Esophagus muscularis mucosa (tissue), 4 donors: Measurements from ENCODE around the gene QKI. TPM values are rescaled to one million over a fixed set of nuclear protein-coding genes. Genes with fewer than 3 reads are reported as not detected.

Experiments
- DNase-seq: peaks from one replicate; pipeline ENCODE4 v3.0.0-alpha.2; 2017; ENCODE audit errors: extremely low spot score
- H3K27ac ChIP-seq, 4 donors: fragments of 200-600 bp; sonication (generic); replicated peaks in 1 of 4; 1 replicate in 3 of 4; 2 replicates in 1 of 4; pipeline ENCODE4 v1.5.1; 2016 to 2019; ENCODE audit warnings: mild to moderate bottlenecking in 1 of 4
- H3K27me3 ChIP-seq, 4 donors: fragments of 200-600 bp; sonication (generic); one replicate each; pipeline versions ENCODE4 v1.5.1 to v1.6.0; 2016 to 2019
- H3K36me3 ChIP-seq, 4 donors: fragments of 200-600 bp; sonication (generic); one replicate each; pipeline ENCODE4 v1.5.1; 2016 to 2019
- H3K4me1 ChIP-seq, 4 donors: fragments of 200-600 bp; sonication (generic); one replicate each; pipeline ENCODE4 v1.5.1; 2016 to 2019
- H3K4me3 ChIP-seq, 4 donors: fragments of 200-600 bp; sonication (generic); 1 replicate in 2 of 4; 2 replicates in 2 of 4; pipeline ENCODE4 v1.5.1; 2016 to 2019; ENCODE audit warnings: mild to moderate bottlenecking in 4 of 4, moderate library complexity in 1 of 4
- H3K9me3 ChIP-seq, 4 donors: fragments of 200-600 bp; sonication (generic); 1 replicate in 3 of 4; 2 replicates in 1 of 4; pipeline ENCODE4 v1.5.1; 2016 to 2019
- EP300 ChIP-seq: sonication (generic); formaldehyde crosslinking; IDR thresholded peaks from one replicate; pipeline ENCODE4 v1.6.1; 2017; ENCODE audit warnings: antibody characterized with exemption
- POLR2A ChIP-seq: fragments of 450-650 bp; IDR thresholded peaks from one replicate; pipeline ENCODE4 v1.6.1; 2017; ENCODE audit warnings: antibody characterized with exemption, moderate library complexity, mild to moderate bottlenecking, low read depth
- POLR2AphosphoS5 ChIP-seq, 2 donors: sonication (generic); formaldehyde crosslinking; IDR thresholded peaks; one replicate each; pipeline ENCODE4 v1.6.1; 2017; ENCODE audit warnings: antibody characterized with exemption in 2 of 2
- WGBS: methylation state at CpG from one replicate; pipeline ENCODE4 v1.1.5; 2018; 5-methylcytosine and 5-hydroxymethylcytosine counted together
- intact Hi-C: fragments of 100-400 bp; cut with DNase I; formaldehyde crosslinking; loops from one replicate; pipeline ENCODE4 v1.15.1; 2023
- total RNA-seq, 4 donors: library from RNA; depleted of rRNA; stranded (reverse); fragments of >200 nt; gene quantifications; one replicate each; pipeline versions ENCODE4 v1.1.0 to v1.2.1, GENCODE V29; 2016
- TF ChIP-seq, protein P1 (sequence below), 3 experiments: fragments of 200-600 bp in 2 of 3; fragments of 450-650 bp in 1 of 3; sonication (generic) in 2 of 3; IDR thresholded peaks; one replicate each; pipeline ENCODE4 v1.5.1; 2017 to 2019; ENCODE audit warnings: antibody characterized with exemption in 3 of 3, mild to moderate bottlenecking in 2 of 3, moderate library complexity in 1 of 3

The QKI gene
- total RNA-seq, 4 donors from 2014 or later: 176 to 290 (median 237) TPM

- Histone ChIP-seq H3K27ac (no peak overlapping the region), H3K4me3 (no peak overlapping the region), H3K4me1 (no peaks in the 10 kb centered on the region), H3K27me3 (no peaks in the 10 kb centered on the region), H3K9me3 (no peaks in the 10 kb centered on the region), H3K36me3 (no peaks in the 10 kb centered on the region)
- WGBS: 79% methylated on average over 4 of the region's 4 CpGs
- DNase-seq: no peak
- TF ChIP-seq POLR2A (no peak), POLR2AphosphoS5 (IDR thresholded peaks at IDR 0.05) (no peak), EP300 (no peak)
- TF ChIP-seq, protein P1, sequence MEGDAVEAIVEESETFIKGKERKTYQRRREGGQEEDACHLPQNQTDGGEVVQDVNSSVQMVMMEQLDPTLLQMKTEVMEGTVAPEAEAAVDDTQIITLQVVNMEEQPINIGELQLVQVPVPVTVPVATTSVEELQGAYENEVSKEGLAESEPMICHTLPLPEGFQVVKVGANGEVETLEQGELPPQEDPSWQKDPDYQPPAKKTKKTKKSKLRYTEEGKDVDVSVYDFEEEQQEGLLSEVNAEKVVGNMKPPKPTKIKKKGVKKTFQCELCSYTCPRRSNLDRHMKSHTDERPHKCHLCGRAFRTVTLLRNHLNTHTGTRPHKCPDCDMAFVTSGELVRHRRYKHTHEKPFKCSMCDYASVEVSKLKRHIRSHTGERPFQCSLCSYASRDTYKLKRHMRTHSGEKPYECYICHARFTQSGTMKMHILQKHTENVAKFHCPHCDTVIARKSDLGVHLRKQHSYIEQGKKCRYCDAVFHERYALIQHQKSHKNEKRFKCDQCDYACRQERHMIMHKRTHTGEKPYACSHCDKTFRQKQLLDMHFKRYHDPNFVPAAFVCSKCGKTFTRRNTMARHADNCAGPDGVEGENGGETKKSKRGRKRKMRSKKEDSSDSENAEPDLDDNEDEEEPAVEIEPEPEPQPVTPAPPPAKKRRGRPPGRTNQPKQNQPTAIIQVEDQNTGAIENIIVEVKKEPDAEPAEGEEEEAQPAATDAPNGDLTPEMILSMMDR (IDR thresholded peaks at IDR 0.05): no peak
- intact Hi-C loops: no loop called here
These were observed 191.0 kb downstream of the QKI start for GRCh38 chr6:163605385-163606097.

- 93% methylated on average over 10 of the region's 10 CpGs for WGBS
These were observed 193.3 kb downstream of the QKI start for GRCh38 chr6:163607792-163608191.

DNA sequence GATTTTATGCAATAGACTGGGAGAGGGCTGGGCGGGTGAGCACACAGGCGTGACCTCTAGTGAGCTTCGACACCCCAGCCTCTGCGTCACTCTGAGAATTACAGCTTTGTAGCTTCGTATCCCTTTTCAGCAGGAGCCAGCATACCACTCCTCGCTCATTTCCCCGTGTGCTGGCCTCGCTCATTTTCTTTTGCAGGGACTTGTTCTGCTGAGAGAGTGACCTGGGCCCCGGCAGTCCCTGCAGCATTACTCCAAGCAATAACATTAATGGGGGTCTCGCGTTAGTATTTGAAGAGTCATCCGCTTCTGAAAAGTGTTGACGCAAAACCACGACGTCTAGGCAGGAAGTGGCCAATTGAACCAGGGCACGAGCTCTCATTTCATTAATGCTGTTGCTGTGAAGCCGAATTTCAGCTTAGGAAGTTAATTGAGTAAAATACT, 193.7 kb downstream of the QKI start:
- DNase-seq: no peak

More at GRCh38 chr6:163607792-163608191, 193.3 kb downstream of the QKI start:
- TF ChIP-seq EP300: no peak
- H3K36me3 ChIP-seq: no peaks in the 10 kb centered on the region
- no peak overlapping the region for H3K27ac ChIP-seq
- no peaks in the 10 kb centered on the region for H3K27me3 ChIP-seq
- peaks cover 0 to 4% (median 0%) of the 10 kb centered on the region in 4 donors for H3K4me1 ChIP-seq
- no peak overlapping the region for H3K4me3 ChIP-seq
- intact Hi-C loops: no loop called here
- no peak for DNase-seq
- no peaks in the 10 kb centered on the region for H3K9me3 ChIP-seq

GRCh38 chr6:163612200-163612599, 197.7 kb downstream of the QKI start:
- WGBS: 34% methylated on average over 8 of the region's 8 CpGs
- intact Hi-C loops: no loop called here

More for the DNA sequence above, 193.7 kb downstream of the QKI start:
- intact Hi-C loops: no loop called here
- Histone ChIP-seq H3K4me3 (no peak overlapping the region), H3K9me3 (no peaks in the 10 kb centered on the region), H3K4me1 (peaks cover 0 to 4% (median 0%) of the 10 kb centered on the region in 4 donors), H3K27me3 (no peaks in the 10 kb centered on the region), H3K36me3 (no peaks in the 10 kb centered on the region), H3K27ac (no peak overlapping the region)
- TF ChIP-seq POLR2A: no peak
- TF ChIP-seq, protein P1 (IDR thresholded peaks at IDR 0.05): no peak
- no peak for TF ChIP-seq POLR2AphosphoS5 (IDR thresholded peaks at IDR 0.05)
- no peak for TF ChIP-seq EP300
- WGBS: 84% methylated on average over 17 of the region's 17 CpGs

GRCh38 chr6:163613025-163613424, 198.5 kb downstream of the QKI start:
- TF ChIP-seq POLR2A: no peak
- TF ChIP-seq POLR2AphosphoS5 (IDR thresholded peaks at IDR 0.05): no peak
- TF ChIP-seq EP300: no peak
- TF ChIP-seq, protein P1 (IDR thresholded peaks at IDR 0.05): no peak
- H3K4me3 ChIP-seq: no peak overlapping the region
- H3K36me3 ChIP-seq: no peaks in the 10 kb centered on the region
- WGBS: 61% methylated on average over 7 of the region's 8 CpGs
- intact Hi-C loops: no loop called here
- no peaks in the 10 kb centered on the region for H3K27me3 ChIP-seq
- H3K9me3 ChIP-seq: no peaks in the 10 kb centered on the region
- peaks cover 0 to 4% (median 0%) of the 10 kb centered on the region in 4 donors for H3K4me1 ChIP-seq
- DNase-seq: no peak
- no peak overlapping the region for H3K27ac ChIP-seq

More at GRCh38 chr6:163612200-163612599, 197.7 kb downstream of the QKI start:
- H3K9me3 ChIP-seq: no peaks in the 10 kb centered on the region
- no peaks in the 10 kb centered on the region for H3K36me3 ChIP-seq
- no peaks in the 10 kb centered on the region for H3K27me3 ChIP-seq
- H3K4me3 ChIP-seq: no peak overlapping the region
- no peak for TF ChIP-seq POLR2AphosphoS5 (IDR thresholded peaks at IDR 0.05)
- TF ChIP-seq, protein P1 (IDR thresholded peaks at IDR 0.05): no peak
- no peak for TF ChIP-seq POLR2A
- TF ChIP-seq EP300: no peak
- no peak overlapping the region for H3K27ac ChIP-seq
- no peak for DNase-seq
- peaks cover 0 to 4% (median 0%) of the 10 kb centered on the region in 4 donors for H3K4me1 ChIP-seq
